HepG2 (cell line): ENCODE data around the gene ZFAND2B. TPM values are rescaled to one million over a fixed set of nuclear protein-coding genes. Genes with fewer than 3 reads are reported as not detected.
A peak's percentile ranks its signal among the peaks of the same experiment; 100 is the strongest.

ENCODE experiments used
- ARNT ChIP-seq: fragments of 450-650 bp; IDR thresholded peaks from 2 replicates; pipeline ENCODE4 v1.6.1; 2017
- ELF4 ChIP-seq: sonication (generic); formaldehyde crosslinking; IDR thresholded peaks from 2 replicates; pipeline ENCODE4 v1.5.0; 2020; ENCODE audit warnings: missing genetic modification reagents, mild to moderate bottlenecking, moderate library complexity, borderline replicate concordance
- EZH2 ChIP-seq: conservative IDR thresholded peaks from 2 replicates; pipeline ENCODE4 v1.6.1; 2012; ENCODE audit warnings: mild to moderate bottlenecking, low read depth, low read length, moderate library complexity
- HMGA1 ChIP-seq: sonication (generic); formaldehyde crosslinking; conservative IDR thresholded peaks from 2 replicates; pipeline ENCODE4 v1.4.0; 2020; ENCODE audit warnings: missing genetic modification reagents
- KDM1A ChIP-seq: IDR thresholded peaks from 2 replicates; pipeline ENCODE4 v1.6.1; 2016; ENCODE audit warnings: missing compliant biosample characterization
- KMT2A ChIP-seq: sonication (generic); formaldehyde crosslinking; IDR thresholded peaks from 2 replicates; pipeline ENCODE4 v1.4.0; 2020; ENCODE audit warnings: missing genetic modification reagents
- RFXANK ChIP-seq: IDR thresholded peaks from 2 replicates; pipeline ENCODE4 v1.6.1; 2016
- SAP130 ChIP-seq: IDR thresholded peaks from 2 replicates; pipeline ENCODE4 v1.6.1; 2016; ENCODE audit warnings: low read depth
- SNRNP70 ChIP-seq: fragments of 200-400 bp; formaldehyde crosslinking; IDR thresholded peaks from 2 replicates; pipeline ENCODE4 v1.6.1; 2017; ENCODE audit warnings: mild to moderate bottlenecking, low read depth, low read length, moderate library complexity
- TAF1 ChIP-seq: sonication (generic); formaldehyde crosslinking; IDR thresholded peaks from 2 replicates; pipeline ENCODE4 v1.4.0; 2020; ENCODE audit warnings: missing genetic modification reagents
- TAF15 ChIP-seq: fragments of 200-400 bp; formaldehyde crosslinking; IDR thresholded peaks from one replicate; pipeline ENCODE4 v1.6.1; 2018; ENCODE audit warnings: mild to moderate bottlenecking, low read depth, low read length; ENCODE audit not compliant: poor library complexity, severe bottlenecking
- TERF1 ChIP-seq: sonication (generic); formaldehyde crosslinking; IDR thresholded peaks from 2 replicates; pipeline ENCODE4 v1.8.0; 2022; ENCODE audit warnings: mild to moderate bottlenecking, missing genetic modification reagents, moderate library complexity
- ZFP41 ChIP-seq: sonication (generic); formaldehyde crosslinking; IDR thresholded peaks from 2 replicates; pipeline ENCODE4 v1.4.0; 2020; ENCODE audit warnings: mild to moderate bottlenecking, missing genetic modification reagents, borderline replicate concordance
- ZFY ChIP-seq: sonication (generic); formaldehyde crosslinking; IDR thresholded peaks from 2 replicates; pipeline ENCODE4 v1.4.0; 2020; ENCODE audit warnings: missing genetic modification reagents
- ZMYM4 ChIP-seq: sonication (generic); formaldehyde crosslinking; IDR thresholded peaks from 2 replicates; pipeline ENCODE4 v1.8.1; 2023; ENCODE audit warnings: mild to moderate bottlenecking, missing genetic modification reagents
- ZNF10 ChIP-seq: sonication (generic); formaldehyde crosslinking; IDR thresholded peaks from 2 replicates; pipeline ENCODE4 v1.4.0; 2020; ENCODE audit warnings: mild to moderate bottlenecking, low read depth, missing genetic modification reagents, borderline replicate concordance
- ZNF138 ChIP-seq: sonication (generic); formaldehyde crosslinking; IDR thresholded peaks from 2 replicates; pipeline ENCODE4 v1.5.0; 2020; ENCODE audit warnings: mild to moderate bottlenecking, low read depth, missing genetic modification reagents
- ZNF180 ChIP-seq: sonication (generic); formaldehyde crosslinking; IDR thresholded peaks from 2 replicates; pipeline ENCODE4 v1.4.0; 2020; ENCODE audit warnings: low read depth, missing genetic modification reagents, borderline replicate concordance
- ZNF737 ChIP-seq: sonication (generic); formaldehyde crosslinking; IDR thresholded peaks from 2 replicates; pipeline ENCODE4 v1.5.0; 2020; ENCODE audit warnings: missing genetic modification reagents, mild to moderate bottlenecking, borderline replicate concordance
- ZNF790 ChIP-seq: sonication (generic); formaldehyde crosslinking; IDR thresholded peaks from 2 replicates; pipeline ENCODE4 v1.8.0; 2022; ENCODE audit warnings: missing genetic modification reagents, mild to moderate bottlenecking, borderline replicate concordance
- ZSCAN29 ChIP-seq: sonication (generic); formaldehyde crosslinking; conservative IDR thresholded peaks from 2 replicates; pipeline ENCODE4 v1.4.0; 2020; ENCODE audit warnings: mild to moderate bottlenecking, missing genetic modification reagents
- polyA plus RNA-seq, 8 experiments: library from polyadenylated mRNA; depleted of rRNA in 3 of 8; stranded (reverse) in 7 of 8; unstranded in 1 of 8; fragments of >200 nt; fragmentation: Illumina TruSeq in 4 of 8; extraction: Trizol in 4 of 8; gene quantifications; 2 replicates each; pipeline versions ENCODE4 v1.2.1 to v1.2.3, GENCODE V29; 2011 to 2016; ENCODE audit warnings: low read depth in 4 of 8, missing spikeins in 1 of 8, mixed read lengths in 1 of 8; ENCODE audit not compliant: insufficient read depth in 1 of 8
- total RNA-seq, 5 experiments: library from RNA; depleted of rRNA; stranded (reverse); fragments of >200 nt; fragmentation: Illumina TruSeq; extraction: Trizol; gene quantifications; 2 replicates each; pipeline ENCODE4 v1.2.3, GENCODE V29; 2016; ENCODE audit warnings: low read depth in 1 of 5
- TF ChIP-seq, protein P1 (sequence below): sonication (generic); formaldehyde crosslinking; IDR thresholded peaks from 2 replicates; pipeline ENCODE4 v1.4.0; 2020; ENCODE audit warnings: missing genetic modification reagents, borderline replicate concordance
- TF ChIP-seq, protein P2 (sequence below): sonication (generic); formaldehyde crosslinking; IDR thresholded peaks from 2 replicates; pipeline ENCODE4 v1.4.0; 2020; ENCODE audit warnings: missing genetic modification reagents, borderline replicate concordance
- TF ChIP-seq, protein P3 (sequence below): sonication (generic); formaldehyde crosslinking; IDR thresholded peaks from 2 replicates; pipeline ENCODE4 v1.5.0; 2020; ENCODE audit warnings: missing genetic modification reagents, mild to moderate bottlenecking, borderline replicate concordance

The ZFAND2B gene
- total and polyA plus RNA-seq, 2 of the 13 experiments (the other 11 are each of a cell fraction or from before 2014, with no cell fraction given): 53.3 to 115 TPM

DNA sequence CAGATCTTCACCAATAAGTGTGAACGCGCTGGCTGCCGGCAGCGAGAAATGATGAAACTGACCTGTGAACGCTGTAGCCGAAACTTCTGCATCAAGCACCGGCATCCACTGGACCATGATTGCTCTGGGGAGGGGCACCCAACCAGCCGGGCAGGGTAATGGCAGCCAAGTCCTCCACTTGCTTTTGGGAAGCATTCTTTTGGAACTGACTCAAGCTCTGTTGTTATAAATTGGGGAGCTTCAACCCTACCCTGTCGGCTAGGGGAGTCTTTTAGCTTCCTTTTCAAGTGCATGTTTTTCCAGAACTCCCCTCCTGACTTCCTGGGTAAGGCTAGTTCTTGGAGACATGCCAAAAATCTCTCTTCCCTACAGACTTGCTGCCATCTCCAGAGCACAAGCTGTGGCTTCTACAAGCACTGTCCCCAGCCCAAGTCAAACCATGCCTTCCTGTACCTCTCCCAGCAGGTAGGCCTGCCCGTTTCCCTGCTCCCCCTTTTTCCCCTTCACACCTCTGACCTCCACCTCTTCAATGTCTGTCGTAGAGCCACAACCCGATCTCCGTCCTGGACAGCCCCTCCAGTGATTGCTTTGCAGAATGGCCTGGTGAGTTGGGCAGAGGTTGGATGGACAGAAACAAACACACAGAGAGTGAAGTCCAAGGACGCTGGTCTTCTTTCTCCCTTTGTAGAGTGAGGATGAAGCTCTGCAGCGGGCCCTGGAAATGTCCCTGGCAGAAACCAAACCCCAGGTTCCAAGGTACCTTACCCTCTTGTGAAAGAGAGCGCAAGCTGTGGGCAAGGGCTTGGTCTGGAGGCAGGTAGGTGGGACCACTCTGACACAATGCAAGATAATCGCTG, 1.5 kb downstream of the ZFAND2B start (continued):
- TF ChIP-seq ZNF10 (CRISPR knock-in tag): no peak
- TF ChIP-seq ZNF138 (CRISPR knock-in tag): no peak
- TF ChIP-seq, protein P1, sequence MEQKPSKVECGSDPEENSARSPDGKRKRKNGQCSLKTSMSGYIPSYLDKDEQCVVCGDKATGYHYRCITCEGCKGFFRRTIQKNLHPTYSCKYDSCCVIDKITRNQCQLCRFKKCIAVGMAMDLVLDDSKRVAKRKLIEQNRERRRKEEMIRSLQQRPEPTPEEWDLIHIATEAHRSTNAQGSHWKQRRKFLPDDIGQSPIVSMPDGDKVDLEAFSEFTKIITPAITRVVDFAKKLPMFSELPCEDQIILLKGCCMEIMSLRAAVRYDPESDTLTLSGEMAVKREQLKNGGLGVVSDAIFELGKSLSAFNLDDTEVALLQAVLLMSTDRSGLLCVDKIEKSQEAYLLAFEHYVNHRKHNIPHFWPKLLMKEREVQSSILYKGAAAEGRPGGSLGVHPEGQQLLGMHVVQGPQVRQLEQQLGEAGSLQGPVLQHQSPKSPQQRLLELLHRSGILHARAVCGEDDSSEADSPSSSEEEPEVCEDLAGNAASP (CRISPR knock-in tag): peak; percentile 86; the same call in 1 of the 2 replicates
- TF ChIP-seq SNRNP70: no peak
- TF ChIP-seq ZFP41 (CRISPR knock-in tag): no peak
- peak; percentile 49 for TF ChIP-seq TAF1 (CRISPR knock-in tag)
- TF ChIP-seq TERF1 (CRISPR knock-in tag): no peak
- TF ChIP-seq ZMYM4: peak; percentile 73
- TF ChIP-seq ZNF790 (CRISPR knock-in tag): no peak
- TF ChIP-seq HMGA1 (CRISPR knock-in tag): no peak
- TF ChIP-seq ZNF180 (CRISPR knock-in tag): peak; percentile 43; the same call in 1 of the 2 replicates
- TF ChIP-seq ZNF737 (CRISPR knock-in tag): no peak
- no peak for TF ChIP-seq ELF4 (CRISPR knock-in tag)
- TF ChIP-seq KMT2A (CRISPR knock-in tag): no peak
- peak; percentile 85 for TF ChIP-seq SAP130 (CRISPR knock-in tag)
- peak; percentile 60; the same call in 1 of the 2 replicates for TF ChIP-seq ZSCAN29 (CRISPR knock-in tag)
- no peak for TF ChIP-seq EZH2
- TF ChIP-seq, protein P2, sequence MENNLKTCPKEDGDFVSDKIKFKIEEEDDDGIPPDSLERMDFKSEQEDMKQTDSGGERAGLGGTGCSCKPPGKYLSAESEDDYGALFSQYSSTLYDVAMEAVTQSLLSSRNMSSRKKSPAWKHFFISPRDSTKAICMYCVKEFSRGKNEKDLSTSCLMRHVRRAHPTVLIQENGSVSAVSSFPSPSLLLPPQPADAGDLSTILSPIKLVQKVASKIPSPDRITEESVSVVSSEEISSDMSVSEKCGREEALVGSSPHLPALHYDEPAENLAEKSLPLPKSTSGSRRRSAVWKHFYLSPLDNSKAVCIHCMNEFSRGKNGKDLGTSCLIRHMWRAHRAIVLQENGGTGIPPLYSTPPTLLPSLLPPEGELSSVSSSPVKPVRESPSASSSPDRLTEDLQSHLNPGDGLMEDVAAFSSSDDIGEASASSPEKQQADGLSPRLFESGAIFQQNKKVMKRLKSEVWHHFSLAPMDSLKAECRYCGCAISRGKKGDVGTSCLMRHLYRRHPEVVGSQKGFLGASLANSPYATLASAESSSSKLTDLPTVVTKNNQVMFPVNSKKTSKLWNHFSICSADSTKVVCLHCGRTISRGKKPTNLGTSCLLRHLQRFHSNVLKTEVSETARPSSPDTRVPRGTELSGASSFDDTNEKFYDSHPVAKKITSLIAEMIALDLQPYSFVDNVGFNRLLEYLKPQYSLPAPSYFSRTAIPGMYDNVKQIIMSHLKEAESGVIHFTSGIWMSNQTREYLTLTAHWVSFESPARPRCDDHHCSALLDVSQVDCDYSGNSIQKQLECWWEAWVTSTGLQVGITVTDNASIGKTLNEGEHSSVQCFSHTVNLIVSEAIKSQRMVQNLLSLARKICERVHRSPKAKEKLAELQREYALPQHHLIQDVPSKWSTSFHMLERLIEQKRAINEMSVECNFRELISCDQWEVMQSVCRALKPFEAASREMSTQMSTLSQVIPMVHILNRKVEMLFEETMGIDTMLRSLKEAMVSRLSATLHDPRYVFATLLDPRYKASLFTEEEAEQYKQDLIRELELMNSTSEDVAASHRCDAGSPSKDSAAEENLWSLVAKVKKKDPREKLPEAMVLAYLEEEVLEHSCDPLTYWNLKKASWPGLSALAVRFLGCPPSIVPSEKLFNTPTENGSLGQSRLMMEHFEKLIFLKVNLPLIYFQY: peak; percentile 42; the same call in 1 of the 2 replicates
- TF ChIP-seq, protein P3, sequence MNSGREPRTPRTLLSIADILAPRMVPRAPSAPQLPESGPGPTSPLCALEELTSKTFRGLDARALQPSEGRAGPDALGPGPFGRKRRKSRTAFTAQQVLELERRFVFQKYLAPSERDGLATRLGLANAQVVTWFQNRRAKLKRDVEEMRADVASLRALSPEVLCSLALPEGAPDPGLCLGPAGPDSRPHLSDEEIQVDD (CRISPR knock-in tag): no peak
- no peak for TF ChIP-seq ARNT
- TF ChIP-seq KDM1A: 0 out of 2 replicates have a peak, but pooled peaks have one; percentile 19
- peak; percentile 49 for TF ChIP-seq ZFY (CRISPR knock-in tag)
- TF ChIP-seq RFXANK (CRISPR knock-in tag): no peak
- TF ChIP-seq TAF15: no peak
